GM04503 (cell line): ENCODE data around the gene BRSK2.

Experiments used
- DNase-seq: peaks from one replicate; pipeline ENCODE4 v3.0.0-alpha.2; 2012; ENCODE audit warnings: low read depth

BRSK2 gene

GRCh38 chr11:1483445-1483961 is 93.8 kb downstream of the BRSK2 start:
- no peak for DNase-seq

- no peak for DNase-seq
These were observed 94.4 kb downstream of the BRSK2 start for GRCh38 chr11:1484061-1484671.

GRCh38 chr11:1484695-1485503 is 95.2 kb downstream of the BRSK2 start:
- DNase-seq: no peak

- no peak for DNase-seq
These were observed 95.8 kb downstream of the BRSK2 start for GRCh38 chr11:1485504-1485885.

GRCh38 chr11:1486054-1486825 is 96.5 kb downstream of the BRSK2 start, which contains the start of gene MOB2:
TSS of gene MOB2 (minus strand) at chr11:1486779. CDS start at chr11:1486556, 223 bp downstream.
- no peak for DNase-seq

GRCh38 chr11:1487091-1487850 is 97.5 kb downstream of the BRSK2 start:
- DNase-seq: no peak

- DNase-seq: no peak
These were observed 98.3 kb downstream of the BRSK2 start for GRCh38 chr11:1487851-1488574.

GRCh38 chr11:1488575-1489180 is 98.9 kb downstream of the BRSK2 start:
- no peak for DNase-seq

GRCh38 chr11:1490651-1491050 is 100.9 kb downstream of the BRSK2 start:
- no peak for DNase-seq

- DNase-seq: no peak
These were observed 101.6 kb downstream of the BRSK2 start for GRCh38 chr11:1491379-1491778.

- no peak for DNase-seq
These were observed 104.0 kb downstream of the BRSK2 start for GRCh38 chr11:1493650-1494244.

- no peak for DNase-seq
These were observed 104.9 kb downstream of the BRSK2 start for GRCh38 chr11:1494650-1495049.

- DNase-seq: no peak
These were observed 106.5 kb downstream of the BRSK2 start for GRCh38 chr11:1496091-1496760.

GRCh38 chr11:1496761-1497095 is 107.0 kb downstream of the BRSK2 start:
- DNase-seq: no peak

- no peak for DNase-seq
These were observed 107.9 kb downstream of the BRSK2 start for GRCh38 chr11:1497600-1497999.

- no peak for DNase-seq
These were observed 108.5 kb downstream of the BRSK2 start for GRCh38 chr11:1498262-1498661.

- no peak for DNase-seq
These were observed 109.6 kb downstream of the BRSK2 start for GRCh38 chr11:1499261-1499890.

GRCh38 chr11:1499899-1500298 is 110.2 kb downstream of the BRSK2 start:
- no peak for DNase-seq
